Neural cell (in vitro differentiated cells): Measurements from ENCODE around the gene MBD5. TPM values are rescaled to one million over a fixed set of nuclear protein-coding genes. Genes with fewer than 3 reads are reported as not detected.

ENCODE experiments used
- H2AFZ ChIP-seq: fragments of 200-600, 300-800 bp; sonication (generic), shearing (Covaris generic); 2 replicates; pipeline ENCODE4 v1.6.0; 2014; ENCODE audit warnings: low read depth, mild to moderate bottlenecking, antibody characterized with exemption, low read length, moderate library complexity
- H3F3A ChIP-seq: fragments of 200-600 bp; shearing (Covaris generic); 2 replicates; pipeline ENCODE4 v1.6.1; 2016; ENCODE audit warnings: mild to moderate bottlenecking, moderate library complexity, mixed read lengths, antibody characterized with exemption, low read length; ENCODE audit not compliant: insufficient read depth, poor library complexity, severe bottlenecking
- H3K27ac ChIP-seq: fragments of 200-600, 300-800 bp; sonication (generic), shearing (Covaris generic); 2 replicates; pipeline ENCODE4 v1.5.1; 2014; ENCODE audit warnings: mild to moderate bottlenecking, low read length, moderate library complexity
- H3K27me3 ChIP-seq: fragments of 300-800, 200-600 bp; sonication (generic), shearing (Covaris generic); 2 replicates; pipeline ENCODE4 v1.6.0; 2014; ENCODE audit warnings: mild to moderate bottlenecking, low read depth, low read length, moderate library complexity; ENCODE audit not compliant: insufficient read depth
- H3K36me3 ChIP-seq: fragments of 300-800, 200-600 bp; sonication (generic), shearing (Covaris generic); 2 replicates; pipeline ENCODE4 v1.5.1; 2014; ENCODE audit warnings: mild to moderate bottlenecking, antibody characterized with exemption, low read length, moderate library complexity; ENCODE audit not compliant: insufficient read depth
- H3K4me2 ChIP-seq: fragments of 300-800, 200-600 bp; sonication (generic), shearing (Covaris generic); 2 replicates; pipeline ENCODE4 v1.6.0; 2014; ENCODE audit warnings: mild to moderate bottlenecking, low read length
- H3K4me3 ChIP-seq: fragments of 300-800, 200-600 bp; sonication (generic), shearing (Covaris generic); 2 replicates; pipeline ENCODE4 v1.5.1; 2014; ENCODE audit warnings: mild to moderate bottlenecking, low read length, moderate library complexity
- H3K79me2 ChIP-seq: fragments of 200-600 bp; shearing (Covaris generic); replicated peaks from 2 replicates; pipeline ENCODE4 v1.6.0; 2014; ENCODE audit warnings: mild to moderate bottlenecking, low read length, moderate library complexity; ENCODE audit not compliant: insufficient read depth
- H3K9ac ChIP-seq: fragments of 300-800, 200-600 bp; sonication (generic), shearing (Covaris generic); 2 replicates; pipeline ENCODE4 v1.6.1; 2016; ENCODE audit warnings: mild to moderate bottlenecking, low read length, mixed read lengths
- H3K9me2 ChIP-seq: fragments of 200-600 bp; shearing (Covaris generic); 2 replicates; pipeline ENCODE4 v1.6.1; 2016; ENCODE audit warnings: mild to moderate bottlenecking, low read length, mixed read lengths; ENCODE audit not compliant: insufficient read depth
- H3K9me3 ChIP-seq: fragments of 200-600, 300-800 bp; sonication (generic), shearing (Covaris generic); 2 replicates; pipeline ENCODE4 v1.6.1; 2016; ENCODE audit warnings: mild to moderate bottlenecking, mixed run types, low read length, moderate library complexity, mixed read lengths
- H4K20me1 ChIP-seq: fragments of 200-600 bp; shearing (Covaris generic); 2 replicates; pipeline ENCODE4 v1.6.1; 2016; ENCODE audit warnings: mild to moderate bottlenecking, mixed run types; ENCODE audit not compliant: insufficient read depth
- CTCF ChIP-seq: fragments of 450-650 bp; IDR thresholded peaks from 2 replicates; pipeline ENCODE4 v1.5.1; 2014; ENCODE audit warnings: antibody characterized with exemption, mild to moderate bottlenecking, moderate library complexity; ENCODE audit not compliant: poor library complexity, severe bottlenecking
- EP300 ChIP-seq: fragments of 450-650 bp; conservative IDR thresholded peaks from 2 replicates; pipeline ENCODE4 v1.6.1; 2014; ENCODE audit warnings: antibody characterized with exemption, mild to moderate bottlenecking, moderate library complexity; ENCODE audit not compliant: poor library complexity, severe bottlenecking
- EZH2 ChIP-seq: fragments of 200-600, 300-800 bp; shearing (Covaris generic), sonication (generic); IDR thresholded peaks from 2 replicates; pipeline ENCODE4 v1.6.1; 2014; ENCODE audit warnings: antibody characterized with exemption, low read length, borderline replicate concordance, mild to moderate bottlenecking; ENCODE audit not compliant: insufficient read depth, poor library complexity, severe bottlenecking
- MXI1 ChIP-seq: fragments of 450-650 bp; conservative IDR thresholded peaks from 2 replicates; pipeline ENCODE4 v1.6.1; 2014; ENCODE audit warnings: antibody characterized with exemption, mild to moderate bottlenecking; ENCODE audit not compliant: poor library complexity, severe bottlenecking
- POLR2AphosphoS5 ChIP-seq: IDR thresholded peaks from 2 replicates; pipeline ENCODE4 v1.6.1; 2012
- RAD21 ChIP-seq: fragments of 450-650 bp; conservative IDR thresholded peaks from 2 replicates; pipeline ENCODE4 v1.6.1; 2014; ENCODE audit warnings: antibody characterized with exemption, mild to moderate bottlenecking, moderate library complexity
- SMC3 ChIP-seq: fragments of 450-650 bp; conservative IDR thresholded peaks from 2 replicates; pipeline ENCODE4 v1.6.1; 2014; ENCODE audit warnings: antibody characterized with exemption, mild to moderate bottlenecking, moderate library complexity; ENCODE audit not compliant: poor library complexity
- TAF1 ChIP-seq: IDR thresholded peaks from 2 replicates; pipeline ENCODE4 v1.6.1; 2012; ENCODE audit warnings: low read depth
- polyA plus RNA-seq: library from polyadenylated mRNA; depleted of rRNA; stranded (reverse); fragments of >200 nt; gene quantifications from 2 replicates; pipeline ENCODE4 v1.2.3, GENCODE V29; 2014
- TF ChIP-seq, protein P1 (sequence below): IDR thresholded peaks from 2 replicates; pipeline ENCODE4 v1.6.1; 2012; ENCODE audit warnings: borderline replicate concordance

Gene MBD5
- polyA plus RNA-seq, 1 donor from 2014 or later = 9.7 TPM

DNA sequence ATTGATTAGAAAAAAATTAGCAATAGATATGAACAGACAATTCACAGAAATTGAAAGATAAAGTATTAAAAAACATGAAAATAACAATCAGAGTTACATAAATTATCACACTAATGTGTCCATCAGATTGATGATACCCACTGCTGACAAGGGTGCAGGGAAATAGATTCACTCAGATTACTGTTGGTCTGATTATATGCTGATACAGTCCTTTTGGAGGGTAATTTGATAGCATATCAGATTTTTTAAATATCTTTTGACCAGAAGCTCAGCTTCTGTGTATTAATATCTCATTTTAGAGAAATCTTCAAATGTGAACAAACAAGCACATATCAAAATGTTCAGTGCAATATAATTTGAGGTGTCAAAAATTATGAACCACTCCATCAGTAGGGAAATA lies 465.8 kb downstream of the MBD5 start:
- no peak overlapping the region for H3K4me2 ChIP-seq
- H3K9me3 ChIP-seq = no peaks in the 10 kb centered on the region
- no peaks in the 10 kb centered on the region for H3K9me2 ChIP-seq
- H3F3A ChIP-seq = no peaks in the 10 kb centered on the region
- H3K27me3 ChIP-seq = no peaks in the 10 kb centered on the region
- H3K9ac ChIP-seq = no peak overlapping the region
- H4K20me1 ChIP-seq = no peaks in the 10 kb centered on the region
- no peak overlapping the region for H2AFZ ChIP-seq
- no peak overlapping the region for H3K27ac ChIP-seq
- no peaks in the 10 kb centered on the region for H3K79me2 ChIP-seq
- no peak overlapping the region for H3K4me3 ChIP-seq
- no peak for TF ChIP-seq POLR2AphosphoS5
- no peak for TF ChIP-seq MXI1
- TF ChIP-seq EZH2 = no peak
- no peak for TF ChIP-seq CTCF
- TF ChIP-seq TAF1 = no peak
- TF ChIP-seq RAD21 = no peak
- TF ChIP-seq, protein P1, sequence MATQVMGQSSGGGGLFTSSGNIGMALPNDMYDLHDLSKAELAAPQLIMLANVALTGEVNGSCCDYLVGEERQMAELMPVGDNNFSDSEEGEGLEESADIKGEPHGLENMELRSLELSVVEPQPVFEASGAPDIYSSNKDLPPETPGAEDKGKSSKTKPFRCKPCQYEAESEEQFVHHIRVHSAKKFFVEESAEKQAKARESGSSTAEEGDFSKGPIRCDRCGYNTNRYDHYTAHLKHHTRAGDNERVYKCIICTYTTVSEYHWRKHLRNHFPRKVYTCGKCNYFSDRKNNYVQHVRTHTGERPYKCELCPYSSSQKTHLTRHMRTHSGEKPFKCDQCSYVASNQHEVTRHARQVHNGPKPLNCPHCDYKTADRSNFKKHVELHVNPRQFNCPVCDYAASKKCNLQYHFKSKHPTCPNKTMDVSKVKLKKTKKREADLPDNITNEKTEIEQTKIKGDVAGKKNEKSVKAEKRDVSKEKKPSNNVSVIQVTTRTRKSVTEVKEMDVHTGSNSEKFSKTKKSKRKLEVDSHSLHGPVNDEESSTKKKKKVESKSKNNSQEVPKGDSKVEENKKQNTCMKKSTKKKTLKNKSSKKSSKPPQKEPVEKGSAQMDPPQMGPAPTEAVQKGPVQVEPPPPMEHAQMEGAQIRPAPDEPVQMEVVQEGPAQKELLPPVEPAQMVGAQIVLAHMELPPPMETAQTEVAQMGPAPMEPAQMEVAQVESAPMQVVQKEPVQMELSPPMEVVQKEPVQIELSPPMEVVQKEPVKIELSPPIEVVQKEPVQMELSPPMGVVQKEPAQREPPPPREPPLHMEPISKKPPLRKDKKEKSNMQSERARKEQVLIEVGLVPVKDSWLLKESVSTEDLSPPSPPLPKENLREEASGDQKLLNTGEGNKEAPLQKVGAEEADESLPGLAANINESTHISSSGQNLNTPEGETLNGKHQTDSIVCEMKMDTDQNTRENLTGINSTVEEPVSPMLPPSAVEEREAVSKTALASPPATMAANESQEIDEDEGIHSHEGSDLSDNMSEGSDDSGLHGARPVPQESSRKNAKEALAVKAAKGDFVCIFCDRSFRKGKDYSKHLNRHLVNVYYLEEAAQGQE = no peak
- TF ChIP-seq SMC3 = no peak
- no peak for TF ChIP-seq EP300
- peaks cover 11% of the 10 kb centered on the region for H3K36me3 ChIP-seq

GRCh38 chr2:148487439-148487838 lies 466.5 kb downstream of the MBD5 start:
- no peaks in the 10 kb centered on the region for H3K27me3 ChIP-seq
- no peaks in the 10 kb centered on the region for H3K9me3 ChIP-seq
- H3K79me2 ChIP-seq = no peaks in the 10 kb centered on the region
- H3K4me3 ChIP-seq = no peak overlapping the region
- no peak for TF ChIP-seq MXI1
- no peak for TF ChIP-seq TAF1
- no peak for TF ChIP-seq POLR2AphosphoS5
- no peak for TF ChIP-seq SMC3
- TF ChIP-seq EP300 = no peak
- no peak for TF ChIP-seq EZH2
- no peak for TF ChIP-seq CTCF
- TF ChIP-seq, protein P1 = no peak
- TF ChIP-seq RAD21 = no peak
- no peak overlapping the region for H3K9ac ChIP-seq
- peaks cover 13% of the 10 kb centered on the region for H3K36me3 ChIP-seq
- no peak overlapping the region for H2AFZ ChIP-seq
- no peak overlapping the region for H3K27ac ChIP-seq
- H3K9me2 ChIP-seq = no peaks in the 10 kb centered on the region
- H3F3A ChIP-seq = no peaks in the 10 kb centered on the region
- no peaks in the 10 kb centered on the region for H4K20me1 ChIP-seq
- no peak overlapping the region for H3K4me2 ChIP-seq
